LNCaP clone FGC (cell line): Measurements from ENCODE around the gene ALX1.

ENCODE experiments used
- DNase-seq: peaks from one replicate; pipeline ENCODE4 v3.0.0-alpha.2; 2011; ENCODE audit warnings: low read depth
- H3K4me3 ChIP-seq: 2 replicates; pipeline ENCODE4 v1.5.1; 2011; ENCODE audit warnings: mild to moderate bottlenecking, low read depth, low read length, control low read depth
- CTCF ChIP-seq: IDR thresholded peaks from 2 replicates; pipeline ENCODE4 v1.5.1; 2012; ENCODE audit warnings: mild to moderate bottlenecking; ENCODE audit not compliant: control insufficient read depth, insufficient read depth; ENCODE audit errors: extremely low read depth

Gene ALX1

GRCh38 chr12:85266356-85266755 is 13.7 kb upstream of the ALX1 start:
- TF ChIP-seq CTCF, result no peak
- DNase-seq, result no peak
- H3K4me3 ChIP-seq, result no peak overlapping the region

- no peak for DNase-seq
- no peak for TF ChIP-seq CTCF
- no peak overlapping the region for H3K4me3 ChIP-seq
Measured at GRCh38 chr12:85273381-85274314, 6.4 kb upstream of the ALX1 start.

- TF ChIP-seq CTCF, result no peak
- H3K4me3 ChIP-seq, result no peak overlapping the region
- DNase-seq, result no peak
Measured at GRCh38 chr12:85274315-85274651, 5.7 kb upstream of the ALX1 start.

GRCh38 chr12:85275374-85275773 is 4.6 kb upstream of the ALX1 start:
- no peak for TF ChIP-seq CTCF
- H3K4me3 ChIP-seq, result no peak overlapping the region
- no peak for DNase-seq

- TF ChIP-seq CTCF, result no peak
- DNase-seq, result no peak
- no peak overlapping the region for H3K4me3 ChIP-seq
Measured at GRCh38 chr12:85277191-85277590, 2.8 kb upstream of the ALX1 start.

- DNase-seq, result no peak
- no peak for TF ChIP-seq CTCF
- no peak overlapping the region for H3K4me3 ChIP-seq
Measured at GRCh38 chr12:85277900-85278597, 2.0 kb upstream of the ALX1 start.
